ENCODE data around the gene ARPC5L.
"Not testable (repeated sequence)": the region's sequence is repeated elsewhere in the genome, so short reads cannot be mapped to it uniquely, and the experiment has no call there.

Gene ARPC5L

DNA sequence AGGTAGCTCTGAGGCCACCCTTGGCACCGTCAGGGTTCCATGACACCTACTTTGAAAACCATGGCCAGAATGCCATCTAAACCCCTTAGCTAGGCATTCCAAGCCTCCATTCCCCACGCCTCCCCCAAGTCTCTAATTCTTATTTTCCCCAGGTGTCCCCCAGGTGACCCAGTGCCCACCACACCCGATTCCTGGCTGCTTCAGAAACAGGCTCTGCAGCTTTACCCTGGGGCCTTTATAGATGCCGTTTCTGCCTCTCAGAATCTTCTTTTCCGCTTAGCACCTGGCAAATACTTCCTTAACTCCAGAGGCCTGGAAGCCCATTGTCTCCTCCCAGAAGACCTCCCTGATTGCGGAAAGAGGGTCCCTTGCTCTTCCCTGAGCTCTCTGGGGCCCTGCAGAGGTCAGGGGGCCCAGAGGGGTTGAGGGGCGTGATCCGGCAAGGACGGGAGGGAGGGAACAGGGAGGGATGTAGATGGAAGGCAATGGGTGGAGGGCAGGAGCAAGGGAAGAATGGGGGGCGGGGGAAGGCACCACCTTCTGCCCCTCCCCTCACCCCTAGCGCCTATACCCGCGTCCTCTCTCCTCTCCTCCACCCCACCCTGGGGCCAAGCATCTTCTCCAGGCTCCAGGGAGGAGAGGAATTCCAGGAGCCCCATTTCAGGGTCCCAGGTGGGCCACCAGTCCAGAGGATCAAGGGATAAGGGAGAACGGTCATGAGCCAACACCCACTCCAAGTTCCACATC is 20.7 kb upstream of the ARPC5L start:
- DNase-seq = no peak

DNA sequence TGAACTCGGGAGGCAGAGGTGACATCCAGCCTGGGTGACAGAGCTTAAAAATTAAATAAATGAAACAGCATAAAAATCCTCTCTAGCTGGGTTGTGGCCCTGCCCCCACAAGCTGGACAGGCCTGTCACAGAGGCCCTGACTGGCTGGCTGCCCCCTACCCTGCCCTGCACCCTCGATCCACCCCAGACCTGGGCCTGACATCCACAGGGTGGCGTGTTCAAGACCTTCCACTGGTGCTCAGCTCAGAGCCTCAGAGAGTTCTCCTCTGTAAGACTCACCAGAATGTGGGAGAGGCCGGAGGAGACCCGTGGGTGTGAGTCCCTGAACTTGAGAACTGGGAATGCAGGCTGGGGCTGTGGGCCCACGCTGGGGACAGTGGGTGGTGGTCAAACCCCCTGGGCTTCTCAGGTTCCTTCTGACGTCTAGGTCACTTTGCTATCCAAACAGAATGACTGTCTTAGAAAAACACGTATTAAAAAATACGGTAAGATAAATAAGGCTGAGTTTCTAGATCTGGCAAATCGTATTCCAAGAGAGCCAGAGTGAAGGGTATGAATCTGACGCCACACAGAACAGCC is 18.4 kb upstream of the ARPC5L start:
- no peak for DNase-seq

DNA sequence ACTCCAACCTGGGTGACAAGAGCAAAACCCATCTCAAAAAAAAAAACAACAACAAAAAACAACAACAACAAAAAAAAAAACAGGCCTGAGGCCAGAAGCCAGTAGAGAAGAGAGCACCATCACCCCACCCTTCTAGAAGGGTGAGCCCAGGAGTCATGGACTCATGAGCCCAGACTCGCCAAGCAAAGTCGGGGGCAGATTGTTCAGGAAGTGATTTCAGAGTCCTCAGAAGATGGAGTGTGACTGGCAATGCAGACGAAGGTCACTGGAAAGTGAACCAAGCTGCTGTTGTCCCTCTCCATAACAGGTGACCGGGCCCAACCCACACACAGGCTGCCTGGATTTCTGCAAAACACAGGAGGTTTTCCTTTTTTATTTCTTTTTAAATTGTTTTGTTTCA is 17.6 kb upstream of the ARPC5L start:
- DNase-seq = no peak

DNA sequence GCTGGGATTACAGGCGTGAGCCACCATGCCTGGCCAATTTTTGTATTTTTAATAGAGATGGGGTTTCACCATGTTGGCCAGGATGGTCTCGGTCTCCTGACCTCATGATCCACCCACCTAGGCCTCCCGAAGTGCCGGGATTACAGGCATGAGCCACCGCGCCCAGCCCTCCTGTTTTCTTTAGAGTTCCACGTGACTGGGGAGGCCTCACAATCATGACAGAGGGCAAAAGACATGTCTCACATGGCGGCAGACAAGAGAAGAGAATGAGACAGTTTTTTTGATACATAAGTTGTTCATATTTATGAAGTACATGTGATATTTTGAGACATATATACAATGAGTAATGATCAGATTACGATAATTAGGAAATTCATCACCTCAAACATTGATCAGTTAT is 15.5 kb upstream of the ARPC5L start:
- DNase-seq = not testable (repeated sequence)

DNA sequence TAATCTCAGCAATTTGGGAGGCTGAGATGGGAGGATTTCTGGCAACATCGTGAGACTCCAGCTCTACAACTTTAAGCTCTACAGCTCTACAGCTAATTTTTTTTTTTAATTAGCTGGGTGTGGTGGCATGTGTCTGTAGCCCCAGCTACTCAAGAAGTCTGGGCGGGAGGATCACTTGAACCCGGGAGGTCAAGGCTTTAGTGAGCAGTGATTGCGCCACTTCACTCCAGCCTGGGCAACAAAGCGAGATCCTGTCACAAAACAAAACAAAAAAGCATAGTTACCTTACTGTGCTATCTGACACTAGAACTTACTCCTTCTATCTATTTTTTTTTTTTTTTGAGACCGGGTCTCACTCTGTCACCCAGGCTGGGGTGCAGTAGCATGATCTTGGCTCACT is 15.0 kb upstream of the ARPC5L start:
- no peak for DNase-seq

DNA sequence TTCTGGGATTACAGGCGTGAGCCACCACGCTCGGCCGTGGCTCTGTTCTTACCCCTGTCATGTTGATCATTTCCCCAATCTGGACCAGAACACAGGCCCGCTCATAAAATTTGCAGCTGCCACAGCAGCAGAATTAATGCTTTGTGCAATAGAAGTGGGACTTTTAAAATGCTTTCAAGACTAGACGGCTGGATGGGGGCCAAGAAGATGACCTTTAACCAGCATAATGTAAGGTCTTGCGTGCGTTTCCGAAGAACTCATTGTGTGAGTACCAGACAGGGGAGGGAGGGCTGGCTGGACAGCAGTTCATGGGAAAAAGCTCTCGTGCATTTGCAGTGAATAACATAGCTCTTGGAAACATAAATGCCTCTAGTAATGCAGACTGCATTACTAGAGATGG is 12.1 kb upstream of the ARPC5L start:
- no peak for DNase-seq

DNA sequence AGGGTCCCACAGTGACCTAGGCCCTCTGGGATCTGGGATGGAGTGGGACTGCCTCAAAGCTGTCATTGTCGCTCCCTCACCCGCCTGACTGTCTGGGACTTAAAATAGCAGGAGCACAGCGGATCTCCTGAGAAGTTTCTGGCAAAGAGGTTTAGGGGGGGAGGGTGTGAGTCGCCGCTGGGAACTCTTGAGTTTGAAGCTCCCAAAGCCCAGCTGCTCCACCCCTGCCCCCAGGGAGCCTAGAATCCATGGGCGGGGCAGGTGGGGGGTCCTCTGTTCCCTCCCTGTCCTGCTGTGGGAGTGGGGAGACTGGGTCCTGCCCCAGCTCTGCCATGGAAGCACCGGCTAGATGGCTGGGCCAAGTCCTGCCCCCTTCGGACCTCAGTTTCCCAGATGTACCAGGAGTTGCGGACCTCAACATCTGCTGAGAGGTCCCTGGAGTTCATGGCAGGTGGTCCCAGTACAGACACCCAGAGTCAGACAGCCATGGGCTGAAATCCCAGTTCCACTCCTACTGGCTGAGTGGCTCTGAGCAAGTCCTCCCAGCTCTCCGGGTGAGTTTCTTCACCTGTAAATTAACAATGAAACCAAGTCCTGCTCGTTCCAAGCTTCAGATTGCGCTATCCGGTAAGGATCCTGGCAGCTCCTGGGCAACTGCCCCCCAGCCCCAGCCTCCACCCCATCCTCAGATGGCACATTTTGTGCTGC is 9.7 kb upstream of the ARPC5L start:
- no peak for DNase-seq

DNA sequence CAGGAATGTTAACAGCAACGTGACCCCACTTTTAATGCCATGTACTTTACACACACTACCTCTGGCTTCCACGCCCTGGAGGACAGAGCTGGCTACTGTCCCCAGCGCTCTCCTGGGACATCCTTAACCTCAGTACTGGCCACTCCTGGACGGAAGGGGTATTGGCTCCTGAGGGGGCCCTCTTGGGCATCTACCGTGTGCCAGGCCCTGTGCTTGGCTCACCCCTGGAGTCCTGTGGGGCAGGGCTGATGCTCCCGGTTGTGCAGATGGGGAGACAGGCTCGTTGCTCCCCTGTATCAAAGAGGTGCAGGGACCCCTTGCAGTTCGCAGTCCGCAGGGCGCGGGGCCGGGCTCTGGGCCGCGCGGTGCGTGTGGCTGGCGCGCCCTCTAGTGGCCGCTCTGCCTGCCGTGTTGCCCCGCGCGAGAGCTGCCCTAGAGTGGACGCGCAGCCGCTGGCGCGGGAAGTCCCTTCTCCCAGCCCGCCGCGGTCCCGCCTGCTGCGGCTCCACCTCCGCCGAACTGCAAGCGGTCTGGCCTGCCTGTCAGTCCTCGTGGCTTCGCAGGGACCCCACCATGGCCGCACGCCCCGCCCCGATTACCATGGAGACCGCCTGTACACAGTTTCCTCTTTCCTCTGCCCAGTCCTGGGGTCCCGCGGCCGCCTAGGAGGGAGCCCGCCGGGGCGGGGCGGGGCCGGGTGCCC is 8.9 kb upstream of the ARPC5L start, which contains the start of gene WDR38:
WDR38 (plus strand) TSS at position 632 of the 703 bp plus-strand sequence. CDS start 72 bp downstream, outside the sequence.
- DNase-seq = peak; percentile 79

DNA sequence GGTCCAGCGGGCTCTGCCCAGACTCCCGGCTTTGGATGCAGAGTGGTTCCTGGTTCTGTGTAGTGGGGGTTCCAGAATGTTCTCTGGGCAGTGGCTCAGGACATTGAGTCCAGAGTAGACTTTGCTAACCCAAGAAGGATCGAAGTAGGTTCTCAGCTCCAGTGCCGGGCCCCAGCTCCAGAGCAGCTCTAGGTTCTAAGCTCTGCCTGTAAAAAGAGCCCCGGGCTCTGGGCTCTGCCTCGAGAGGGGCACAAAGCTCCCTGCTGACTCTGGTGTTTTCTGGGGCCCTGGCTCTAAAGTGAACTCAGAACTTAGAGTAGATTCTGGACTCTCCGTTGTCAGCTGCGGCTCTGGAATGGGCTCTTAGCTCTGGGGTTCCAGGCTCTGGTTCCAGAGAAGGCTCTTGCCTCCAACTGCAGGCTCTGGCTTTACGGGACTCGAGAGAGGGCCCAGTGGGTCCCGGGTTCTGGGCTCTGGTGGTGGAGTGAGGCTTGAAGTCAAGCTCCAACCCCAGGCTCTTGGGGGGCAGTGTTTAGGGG is 8.3 kb upstream of the ARPC5L start:
- no peak for DNase-seq

DNA sequence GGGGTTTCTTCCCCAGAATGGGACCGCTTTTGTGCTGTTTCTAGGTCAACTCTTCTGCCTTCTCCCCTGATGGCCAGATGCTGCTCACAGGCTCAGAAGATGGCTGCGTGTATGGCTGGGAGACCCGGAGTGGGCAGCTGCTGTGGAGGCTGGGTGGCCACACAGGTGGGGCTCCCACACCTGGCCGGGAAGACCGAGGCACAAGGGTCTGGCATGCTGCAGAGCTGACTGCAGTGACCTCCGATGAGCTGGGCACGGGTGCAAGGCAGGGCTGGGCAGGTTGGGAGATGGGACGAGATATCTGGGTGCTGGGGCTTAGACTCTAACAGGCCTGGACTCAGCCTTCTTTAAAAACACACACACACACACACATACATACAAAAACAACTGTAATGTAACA is 7.8 kb upstream of the ARPC5L start:
- DNase-seq = no peak

DNA sequence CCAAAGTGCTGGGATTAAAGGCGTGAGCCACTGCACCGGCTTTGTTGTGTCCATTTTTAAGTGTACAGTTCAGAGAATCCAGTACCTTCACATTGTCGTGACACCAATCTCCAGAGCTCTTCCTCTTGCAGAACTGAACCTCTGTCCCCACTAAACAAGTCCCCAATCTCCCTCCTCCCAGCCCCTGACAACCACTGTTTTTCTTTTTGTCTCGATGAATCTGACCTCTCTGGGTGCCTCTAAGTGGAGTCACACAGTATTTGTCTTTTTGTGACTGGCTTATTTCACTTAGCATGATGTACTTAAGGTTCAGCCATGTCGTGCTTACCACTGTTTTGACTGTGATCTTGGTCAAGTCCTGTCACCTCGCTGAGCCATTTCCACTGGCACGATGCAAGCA is 7.1 kb upstream of the ARPC5L start:
- DNase-seq = no peak

DNA sequence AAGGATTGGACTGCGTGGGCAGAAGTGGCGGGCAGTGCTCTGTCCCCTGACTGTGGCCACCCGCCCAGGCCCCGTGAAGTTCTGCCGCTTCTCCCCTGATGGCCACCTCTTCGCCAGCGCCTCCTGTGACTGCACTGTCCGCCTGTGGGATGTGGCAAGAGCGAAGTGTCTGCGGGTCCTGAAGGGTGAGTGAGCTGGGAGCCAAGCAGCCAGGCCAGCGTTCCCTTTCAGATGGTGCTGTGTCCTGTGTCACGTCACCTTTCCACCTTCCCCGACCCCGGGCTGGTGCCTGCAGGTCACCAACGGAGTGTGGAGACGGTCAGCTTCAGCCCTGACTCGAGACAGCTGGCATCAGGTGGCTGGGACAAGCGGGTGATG is 6.4 kb upstream of the ARPC5L start:
- DNase-seq = no peak

DNA sequence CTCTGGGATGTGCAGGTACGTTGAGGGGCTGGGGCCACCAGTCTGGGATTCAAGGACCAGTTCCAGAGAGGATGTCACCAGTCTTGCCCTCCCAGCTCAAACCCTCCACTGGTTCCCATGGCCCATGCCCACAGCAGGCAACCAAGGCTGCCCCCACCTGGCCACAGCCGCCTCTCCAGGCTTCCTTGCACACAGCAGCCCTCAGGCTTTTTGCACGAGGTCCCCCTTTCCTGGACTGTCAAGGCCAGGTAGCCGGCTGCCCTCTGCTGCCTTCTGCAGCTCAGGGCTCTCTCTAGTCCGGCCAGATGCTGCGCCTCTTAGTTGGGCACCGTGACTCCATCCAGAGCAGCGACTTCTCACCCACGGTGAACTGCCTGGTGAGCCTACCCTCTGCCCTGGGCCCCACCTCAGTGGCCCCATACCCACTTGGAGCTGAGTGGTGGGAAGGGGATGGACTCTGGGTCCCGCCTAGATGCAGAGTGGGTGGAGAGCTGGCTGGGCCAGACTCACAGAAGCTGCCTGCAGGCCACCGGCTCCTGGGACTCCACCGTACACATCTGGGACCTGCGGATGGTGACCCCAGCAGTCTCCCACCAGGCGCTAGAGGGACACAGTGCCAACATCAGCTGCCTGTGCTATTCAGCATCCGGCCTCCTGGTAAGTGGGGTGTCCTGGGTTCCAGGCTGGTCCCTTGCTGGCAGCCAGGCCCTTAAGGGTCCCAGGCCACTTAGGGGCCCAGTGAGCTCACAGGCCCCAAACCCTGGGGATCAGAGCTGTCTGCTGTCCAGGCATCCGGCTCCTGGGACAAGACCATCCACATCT is 5.8 kb upstream of the ARPC5L start:
- peak; percentile 36 for DNase-seq

DNA sequence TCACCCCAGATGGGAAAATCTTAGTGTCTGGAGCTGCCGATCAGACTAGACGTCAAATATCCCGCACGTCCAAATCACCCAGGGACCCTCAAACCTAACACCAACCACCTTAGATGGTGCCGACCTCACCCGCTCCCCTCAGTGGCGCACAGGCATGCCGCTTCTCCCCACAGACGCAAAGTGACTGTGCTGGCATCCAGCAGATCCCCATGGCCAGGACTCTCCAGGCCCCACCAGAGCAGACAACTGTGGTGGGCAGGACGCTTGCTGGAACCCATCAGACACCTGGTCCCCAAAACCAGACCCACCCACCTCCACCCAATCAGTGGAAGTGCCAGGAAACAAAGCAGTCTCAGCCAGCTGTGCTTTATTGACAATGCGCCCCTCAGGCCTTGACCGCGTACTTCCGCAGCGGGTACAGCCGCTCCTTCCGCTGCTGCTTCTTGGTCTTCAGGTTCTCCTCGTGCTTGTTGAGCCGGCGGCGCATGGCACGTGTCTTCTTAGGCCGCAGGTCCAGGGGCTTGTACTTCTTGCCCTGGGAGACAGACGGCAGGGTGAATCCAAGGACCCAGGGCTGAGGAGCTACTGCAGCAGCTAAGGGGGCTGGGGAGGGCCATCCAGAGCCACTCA is 4.3 kb upstream of the ARPC5L start:
- no peak for DNase-seq

DNA sequence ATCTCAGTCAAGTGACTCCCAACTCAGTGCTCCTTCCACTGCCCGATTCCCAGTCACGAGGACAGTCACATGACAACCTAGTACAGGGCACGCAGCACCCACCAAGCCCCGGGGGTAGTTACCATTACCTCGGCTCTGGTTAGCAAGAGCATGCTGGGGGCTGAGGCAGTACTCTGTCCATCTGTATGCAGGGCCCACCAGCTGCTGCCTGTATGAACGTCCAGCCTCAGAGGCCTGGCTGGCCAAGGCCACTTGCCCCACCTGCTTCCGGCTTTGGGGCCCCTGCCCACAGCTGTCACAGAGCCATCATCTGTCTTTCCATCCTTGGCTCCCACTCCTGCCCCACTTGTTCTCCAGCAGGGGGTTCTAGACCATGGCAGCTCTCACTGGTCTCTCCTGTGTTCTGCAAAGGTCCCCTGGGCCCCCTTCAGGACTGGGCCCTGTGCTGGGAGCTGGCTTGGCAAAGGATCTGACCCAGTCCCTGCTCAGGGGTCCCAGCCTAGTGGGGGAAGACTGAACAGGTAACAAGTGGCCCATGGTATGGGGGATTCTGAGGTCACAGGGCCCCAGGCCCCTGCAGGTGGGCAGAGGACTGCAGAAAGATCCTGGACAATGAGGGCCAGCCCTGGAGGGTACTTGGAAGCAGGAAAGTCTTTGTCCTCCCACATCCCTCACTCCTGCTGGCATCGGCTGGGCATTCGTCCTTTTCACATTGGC is 3.4 kb upstream of the ARPC5L start:
- no peak for DNase-seq

DNA sequence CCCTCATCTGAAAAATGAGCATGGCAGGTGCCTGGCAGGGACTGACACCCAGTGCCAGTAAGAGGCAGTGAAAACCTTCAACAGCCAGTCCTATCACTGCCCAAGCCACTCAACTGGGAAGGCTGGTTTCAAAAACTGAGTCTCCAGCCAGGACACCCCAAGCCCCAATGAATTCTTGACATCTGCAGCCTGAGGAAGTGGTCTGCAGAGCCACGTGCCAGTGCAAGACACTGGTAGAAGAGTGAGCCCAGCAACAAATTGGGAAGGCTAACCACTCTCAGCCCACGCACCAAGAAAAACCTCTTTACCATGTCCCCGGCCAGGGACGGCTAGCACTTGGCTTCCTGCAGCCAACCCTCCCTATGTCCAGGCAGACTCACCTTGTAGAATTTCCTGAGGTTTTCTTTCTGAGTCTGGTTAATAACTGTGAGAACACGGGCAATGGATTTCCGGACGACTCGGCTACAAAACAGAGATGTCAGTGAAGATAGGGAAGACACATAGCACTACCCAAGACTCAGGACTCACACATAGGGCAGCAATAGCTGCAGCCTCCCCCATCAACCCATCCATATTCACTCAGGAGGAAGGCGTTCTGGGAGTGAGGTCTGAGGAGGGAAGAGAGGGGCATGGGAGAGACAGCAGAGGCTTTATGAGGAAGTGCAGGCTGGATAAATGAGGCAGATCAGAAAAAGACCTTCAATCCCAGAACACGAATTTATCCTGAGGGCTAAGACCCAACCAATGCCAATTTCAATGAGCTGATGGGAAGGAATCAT is 1.9 kb upstream of the ARPC5L start:
- DNase-seq = no peak

DNA sequence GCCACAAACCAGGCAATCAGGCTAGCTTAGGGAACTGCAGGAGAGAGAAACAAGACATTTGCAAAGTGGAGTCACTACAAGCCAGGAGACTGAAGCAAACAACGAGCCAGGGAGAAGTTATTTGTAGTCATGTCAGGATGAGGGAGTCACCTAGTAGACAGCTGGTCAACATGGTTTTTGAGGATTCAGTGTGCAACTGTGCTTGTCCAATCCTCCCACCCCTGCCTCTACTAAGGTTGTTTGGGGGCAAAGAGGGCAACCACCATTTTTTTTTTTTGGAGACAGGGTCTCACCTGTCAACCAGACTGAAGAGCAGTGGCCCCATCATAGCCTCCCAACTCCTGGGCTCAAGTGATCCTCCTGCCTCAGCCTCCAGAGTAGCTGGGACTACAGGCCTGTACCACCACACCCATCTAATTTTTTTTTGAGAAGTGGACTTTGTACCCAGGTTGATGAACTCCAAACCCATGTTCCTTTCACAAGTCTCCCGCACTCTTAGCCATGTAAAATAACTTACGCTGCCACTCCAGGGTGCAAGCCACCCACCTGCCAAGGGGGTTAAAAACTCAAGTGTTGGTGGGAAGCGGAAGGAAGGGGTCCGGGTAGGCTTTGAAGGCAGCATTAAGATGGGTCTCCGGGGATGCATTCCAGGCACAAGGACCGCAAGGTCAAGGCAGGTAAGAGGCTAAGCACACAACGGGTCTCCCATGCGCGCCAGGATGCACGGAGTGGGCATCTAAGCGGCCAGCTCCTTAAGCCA is 1.2 kb upstream of the ARPC5L start:
- no peak for DNase-seq

DNA sequence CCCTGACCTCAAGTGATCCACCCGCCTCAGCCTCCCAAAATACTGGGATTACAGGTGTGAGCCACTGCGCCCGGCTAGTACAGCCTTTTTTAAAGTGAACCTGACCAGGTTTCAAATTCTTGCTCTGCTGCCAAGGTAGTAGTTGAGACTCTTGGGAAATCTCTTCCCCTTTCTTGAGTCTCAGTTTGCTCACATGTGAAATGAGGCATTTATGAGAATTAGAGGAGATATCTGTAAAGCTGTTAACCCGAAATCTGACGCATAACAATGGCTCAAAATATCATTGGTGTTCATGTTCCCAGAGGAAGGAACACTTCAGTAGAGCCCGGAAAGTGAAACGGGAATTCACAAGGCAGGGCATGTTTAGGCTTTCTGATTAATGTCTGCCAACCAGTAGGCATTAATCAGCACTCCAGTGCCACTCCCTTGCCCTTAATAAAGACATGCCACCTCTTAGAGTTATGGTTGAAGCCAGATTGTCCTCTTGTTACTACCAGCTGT is 1.5 kb downstream of the ARPC5L start:
- no peak for DNase-seq
